ENCODE results near the gene EHMT1. TPM values are rescaled to one million over a fixed set of nuclear protein-coding genes. Genes with fewer than 3 reads are reported as not detected.

Gene EHMT1
- total and polyA plus RNA-seq, 2 of the 8 experiments (the other 6 are each of a cell fraction or from before 2014, with no cell fraction given) = 95.7 to 163 TPM

GRCh38 chr9:137671721-137672120 is 52.9 kb downstream of the EHMT1 start:
- Histone ChIP-seq H3K27me3 (replicated peaks in 1 of 4; ENCODE audit: control insufficient read depth in 3 of 4, extremely low read depth in 1 of 4, insufficient read depth in 3 of 4, low read length in 3 of 4) (no peaks in the 10 kb centered on the region), H4K8ac (ENCODE audit: extremely low read depth, insufficient read depth, low read length) (peak overlapping the region; percentile 3; the same call in 1 of the 2 replicates), H3K79me2 (ENCODE audit: control insufficient read depth in 1 of 2, insufficient read depth in 2 of 2, low read length in 2 of 2) (peaks cover 12 to 84% of the 10 kb centered on the region in 2 experiments)

More at GRCh38 chr9:137671721-137672120, 52.9 kb downstream of the EHMT1 start:
- ChIA-PET CTCF (ENCODE audit: partially characterized antibody) (interaction anchor here (0.8 to 7.0 kb wide), 15 partner anchors 8 to 101 kb away, joined by 3 to 98 read pairs (median 10); partner anchors contain the start of genes DPH7 and EHMT1), POLR2A (ENCODE audit: partially characterized antibody) (interaction anchor here (0.9 to 3.9 kb wide), 4 partner anchors 10 to 91 kb away, joined by 3 to 21 read pairs (median 4); no protein-coding TSS in a partner anchor)
- H2BK20ac ChIP-seq (ENCODE audit: low read length) = peak overlapping the region; percentile 43; the same call in 1 of the 2 replicates
- H3K4me2 ChIP-seq (ENCODE audit: insufficient read depth in 1 of 2, low read depth in 2 of 2, low read length in 2 of 2) = no peak overlapping the region
- no peak overlapping the region for H3K56ac ChIP-seq (replicated peaks; ENCODE audit: insufficient read length, low read depth, low read length)
- H3K9ac ChIP-seq (replicated peaks in 1 of 4; ENCODE audit: extremely low read depth in 1 of 4, low read depth in 3 of 4, low read length in 3 of 4) = no peak overlapping the region
- peak overlapping the region; percentile 39 for H4K91ac ChIP-seq (replicated peaks; ENCODE audit: insufficient read length, low read length)
- peaks cover 24 to 53% (median 37%) of the 10 kb centered on the region in 4 experiments for H3K4me1 ChIP-seq (replicated peaks in 1 of 4; ENCODE audit: control insufficient read depth in 3 of 4, insufficient read depth in 4 of 4, low read length in 3 of 4)
- no peak overlapping the region for H4K5ac ChIP-seq (ENCODE audit: insufficient read length, low read depth, low read length)
- H2BK120ac ChIP-seq (replicated peaks; ENCODE audit: low read depth, low read length) = no peak overlapping the region
- no peak overlapping the region for H3K14ac ChIP-seq (ENCODE audit: insufficient read length)
- WGBS, 2 experiments (ENCODE audit: extremely low coverage in 1 of 2, insufficient coverage in 1 of 2, insufficient read length in 1 of 2, insufficient replicate concordance in 2 of 2, low coverage in 1 of 2, low lambda C conversion rate in 2 of 2, missing lambda C conversion rate in 1 of 2) = 91% methylated on average over 8 of the region's 8 CpGs; no CpG with 5 or more reads in 1 of the 2 experiments
- H4K20me1 ChIP-seq (replicated peaks in 1 of 2; ENCODE audit: control insufficient read depth in 1 of 2, insufficient read depth in 2 of 2, low read length in 2 of 2) = peaks cover 11 to 20% of the 10 kb centered on the region in 2 experiments
- H3K18ac ChIP-seq (ENCODE audit: extremely low read depth, low read length) = no peak overlapping the region
- peaks cover 7% of the 10 kb centered on the region; the same call in 1 of the 2 replicates for H3K23me2 ChIP-seq (ENCODE audit: low read depth, low read length)
- 0 out of 2 replicates have a peak overlapping the region, but pooled peaks have one; percentile 63 for H2BK12ac ChIP-seq (ENCODE audit: low read depth, low read length)
- H2BK5ac ChIP-seq (ENCODE audit: low read depth, low read length) = peak overlapping the region; percentile 77
- H3K36me3 ChIP-seq (ENCODE audit: control insufficient read depth in 2 of 4, insufficient read depth in 4 of 4, low read length in 3 of 4) = peaks cover 0 to 2% (median 0%) of the 10 kb centered on the region in 4 experiments; a peak in 1 of 8 replicates
- peaks cover 12% of the 10 kb centered on the region for H3K79me1 ChIP-seq (ENCODE audit: low read depth, low read length)
- FAIRE-seq (no peak), DNase-seq (ENCODE audit: low read depth in 1 of 2, low spot score in 2 of 2) (no peak)
- H2AK5ac ChIP-seq (ENCODE audit: low read depth, low read length) = 0 out of 2 replicates have a peak overlapping the region, but pooled peaks have one; percentile 16
- no peak overlapping the region for H2AFZ ChIP-seq (ENCODE audit: low read length)
- H3K23ac ChIP-seq (ENCODE audit: insufficient read length) = no peak overlapping the region
- H2BK15ac ChIP-seq (ENCODE audit: low read length) = peak overlapping the region; percentile 40; the same call in 1 of the 2 replicates
- H3K9me3 ChIP-seq (ENCODE audit: insufficient read depth in 2 of 2, low read depth in 1 of 2, low read length in 1 of 2) = no peaks in the 10 kb centered on the region
- TF ChIP-seq TAF1 (IDR thresholded peaks at IDR 0.05; ENCODE audit: low read depth, low read length) (no peak), POLR2AphosphoS5 (IDR thresholded peaks at IDR 0.05; ENCODE audit: low read depth, low read length) (no peak), JUN (IDR thresholded peaks at IDR 0.05; ENCODE audit: low read depth, low read length) (no peak), ATF3 (IDR thresholded peaks at IDR 0.05; ENCODE audit: insufficient read depth, low read depth, low read length) (no peak), CHD2 (IDR thresholded peaks at IDR 0.05; ENCODE audit: low read length) (no peak), RAD21 (IDR thresholded peaks at IDR 0.05 in 1 of 2, conservative IDR thresholded peaks at IDR 0.05 in 1 of 2; ENCODE audit: low read depth in 2 of 2, low read length in 2 of 2) (no peak)
- peak overlapping the region; percentile 31; the same call in 1 of the 2 replicates for H3K27ac ChIP-seq (ENCODE audit: low read depth, low read length)
- H3K4ac ChIP-seq (replicated peaks; ENCODE audit: insufficient read length, low read depth, low read length) = no peak overlapping the region
- H3K4me3 ChIP-seq (ENCODE audit: extremely low read depth in 1 of 4, insufficient read depth in 2 of 4, low read depth in 3 of 4, low read length in 4 of 4) = no peak overlapping the region

Measured in H1 (cell line).